GM18505 (cell line): Measurements from ENCODE around the gene MAST4.

Experiments used
- ATAC-seq: cut with Tn5 transposase; IDR thresholded peaks from one replicate; pipeline ENCODE4 v1.9.1; 2021; ENCODE audit not compliant: unreplicated experiment
- POLR2A ChIP-seq: IDR thresholded peaks from 4 replicates; pipeline ENCODE4 v1.6.1; 2011; ENCODE audit warnings: borderline replicate concordance; ENCODE audit not compliant: insufficient read depth, insufficient read length; ENCODE audit errors: extremely low read depth

MAST4 gene

DNA sequence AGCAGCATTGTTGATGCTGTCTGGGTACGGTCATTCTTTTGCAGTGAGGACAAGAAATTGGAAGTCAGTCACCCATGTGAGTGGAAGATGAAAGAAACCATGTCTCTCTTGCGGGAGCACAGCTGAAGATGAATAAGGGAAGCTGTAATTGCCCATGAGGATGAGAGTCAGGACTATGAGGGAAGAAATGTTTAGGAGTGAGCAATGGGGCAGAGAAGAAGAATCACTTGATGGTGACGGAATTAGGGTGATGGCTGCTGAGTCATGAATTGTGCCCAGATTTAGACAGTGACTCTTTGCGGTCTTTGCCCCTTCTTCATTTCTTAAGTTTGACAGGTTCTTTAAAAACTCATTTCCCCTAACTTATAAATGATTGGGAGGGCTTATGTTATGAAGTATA, 183.3 kb downstream of the MAST4 start:
- no peak for ATAC-seq
- no peak for TF ChIP-seq POLR2A

- no peak for TF ChIP-seq POLR2A
- no peak for ATAC-seq
Observed at GRCh38 chr5:66788556-66788955, 192.4 kb downstream of the MAST4 start.

- no peak for TF ChIP-seq POLR2A
- no peak for ATAC-seq
Observed at GRCh38 chr5:66789434-66789833, 193.2 kb downstream of the MAST4 start.

- no peak for TF ChIP-seq POLR2A
- no peak for ATAC-seq
Observed at GRCh38 chr5:66793049-66793448, 196.9 kb downstream of the MAST4 start.

- TF ChIP-seq POLR2A, result no peak
- ATAC-seq, result no peak
Observed at GRCh38 chr5:66795682-66796081, 199.5 kb downstream of the MAST4 start.

DNA sequence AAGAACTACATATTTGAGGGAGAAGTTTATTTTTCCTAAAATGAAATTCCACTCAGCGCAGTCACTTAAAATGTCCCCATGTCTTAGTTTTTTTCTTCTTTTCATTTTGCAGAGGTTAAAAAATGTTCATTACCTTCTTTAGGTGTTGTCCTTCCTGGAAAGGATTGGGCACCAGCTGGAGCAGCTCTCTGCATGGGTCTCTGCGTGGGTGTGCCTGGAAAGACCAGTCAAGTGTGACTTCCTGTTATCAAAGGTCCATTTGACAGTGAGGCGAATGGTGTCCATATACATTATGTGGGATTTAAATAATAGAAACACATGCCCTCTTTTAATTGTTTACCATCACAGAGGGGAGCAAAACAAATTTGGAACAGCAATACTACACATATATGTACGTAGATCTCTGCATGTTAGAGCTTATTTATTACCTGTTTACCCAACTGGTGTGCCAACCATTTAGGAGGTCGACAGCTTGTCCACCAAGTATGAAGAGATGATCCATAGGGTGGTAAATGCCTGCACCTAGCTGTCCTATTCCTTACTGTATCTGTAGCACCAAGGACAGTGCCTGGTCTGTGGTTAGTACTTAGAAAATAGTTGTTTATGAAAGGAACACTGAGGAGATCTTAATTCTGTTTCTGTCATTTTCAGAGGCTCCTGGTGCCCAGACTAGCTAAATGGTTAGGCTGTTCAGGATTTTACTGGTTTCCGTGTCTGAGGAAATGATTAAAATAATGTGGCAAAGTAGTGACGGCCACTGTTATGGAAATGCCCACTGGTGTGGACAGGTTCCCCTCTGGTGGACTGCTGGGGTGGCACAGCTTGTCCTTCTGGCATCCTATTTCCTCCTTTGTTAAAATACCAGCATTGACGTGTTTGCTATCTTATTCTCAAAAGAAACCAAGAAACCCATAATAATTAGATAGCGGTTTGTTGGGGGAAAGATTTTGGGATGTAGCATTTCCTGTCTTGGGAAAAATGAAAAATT, 200.4 kb downstream of the MAST4 start:
- ATAC-seq, result no peak
- TF ChIP-seq POLR2A, result no peak

- ATAC-seq, result no peak
- TF ChIP-seq POLR2A, result no peak
Observed at GRCh38 chr5:66802941-66803340, 206.7 kb downstream of the MAST4 start.

DNA sequence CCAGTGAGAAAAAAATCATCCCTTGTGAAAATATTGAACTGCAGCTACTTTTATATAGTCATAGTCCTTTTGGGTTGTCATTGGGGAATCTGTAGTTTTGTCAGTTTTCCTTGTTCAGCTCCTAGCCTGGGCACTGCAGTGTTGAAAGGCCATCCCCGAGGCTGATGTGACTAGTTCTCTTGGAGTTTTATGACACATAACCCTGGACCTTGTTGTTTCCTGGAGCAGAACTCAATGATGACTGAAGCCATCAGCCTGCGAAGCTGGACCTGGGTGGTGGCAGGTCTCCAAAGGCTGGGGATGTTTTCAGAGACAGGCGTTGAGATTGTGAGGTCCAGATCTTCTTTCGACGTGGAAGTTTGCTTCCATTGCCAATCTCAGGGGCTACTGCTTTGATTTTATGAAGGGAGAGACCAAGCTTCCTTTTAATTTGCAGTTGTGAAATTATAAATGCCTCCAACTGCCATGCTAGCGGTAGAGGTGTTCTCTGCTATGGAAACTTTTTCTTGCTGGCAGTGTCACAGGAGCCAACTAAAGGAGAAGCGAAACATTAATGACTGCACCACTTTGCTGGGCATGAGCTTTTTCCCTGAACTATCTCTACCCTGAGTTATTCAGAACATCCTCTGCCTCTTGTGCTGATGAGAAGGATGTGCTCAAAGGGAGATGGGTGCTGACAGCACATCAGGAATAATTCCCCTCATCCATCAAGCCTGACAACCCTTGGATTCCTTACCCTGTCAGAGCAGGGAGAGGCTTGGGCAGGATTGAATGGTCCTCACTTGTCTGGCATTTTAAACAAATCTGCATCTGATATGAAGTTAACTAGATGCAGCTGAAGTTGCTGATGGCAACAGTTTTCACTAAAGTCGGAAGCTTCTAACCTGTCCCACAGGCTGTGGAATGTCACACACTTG, 209.6 kb downstream of the MAST4 start:
- no peak for ATAC-seq
- no peak for TF ChIP-seq POLR2A

DNA sequence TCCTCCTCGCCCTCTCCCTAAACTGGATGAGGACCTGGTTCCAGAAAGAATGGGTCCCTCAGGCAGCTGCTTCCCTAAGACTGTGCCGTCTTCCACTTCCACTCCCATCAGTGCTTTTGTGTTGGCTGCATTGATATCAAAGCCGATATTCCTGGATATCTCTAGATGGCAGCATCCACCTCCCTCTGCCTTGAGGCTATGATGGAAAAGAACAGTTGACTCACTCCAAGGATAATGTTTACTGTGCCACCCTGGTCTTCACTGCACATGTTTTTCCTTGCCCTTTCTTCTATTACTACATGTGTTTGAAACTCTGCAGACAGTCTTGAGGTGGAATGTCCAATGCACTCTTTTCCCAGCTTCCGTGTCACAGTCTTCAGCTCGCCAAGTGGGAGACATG, 211.6 kb downstream of the MAST4 start:
- no peak for ATAC-seq
- TF ChIP-seq POLR2A, result no peak

- TF ChIP-seq POLR2A, result no peak
- ATAC-seq, result no peak
Observed at GRCh38 chr5:66808663-66809062, 212.5 kb downstream of the MAST4 start.

GRCh38 chr5:66810151-66810550, 214.0 kb downstream of the MAST4 start:
- no peak for TF ChIP-seq POLR2A
- no peak for ATAC-seq

GRCh38 chr5:66810848-66811261, 214.7 kb downstream of the MAST4 start:
- no peak for TF ChIP-seq POLR2A
- ATAC-seq, result no peak

GRCh38 chr5:66812291-66812690, 216.1 kb downstream of the MAST4 start:
- ATAC-seq, result no peak
- TF ChIP-seq POLR2A, result no peak

DNA sequence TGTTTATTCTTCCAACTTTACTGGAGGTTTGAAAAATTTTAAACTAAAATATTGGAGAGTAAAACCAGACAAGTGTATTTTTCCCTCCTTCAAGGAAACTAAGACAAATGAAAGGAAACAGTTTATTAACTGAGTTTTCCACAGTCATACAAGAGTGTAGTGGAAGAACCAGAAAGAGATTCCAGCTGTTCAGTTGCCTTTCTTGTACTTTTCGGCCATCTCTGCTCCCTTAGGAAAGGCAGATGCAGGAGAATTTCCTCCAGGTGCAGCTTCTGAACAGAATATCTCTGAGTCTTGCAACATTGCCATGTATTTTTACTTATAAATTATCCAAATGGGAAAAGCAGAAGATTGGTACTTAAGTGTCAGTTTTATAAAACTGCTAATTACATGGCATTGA, 217.1 kb downstream of the MAST4 start:
- no peak for ATAC-seq
- no peak for TF ChIP-seq POLR2A
